Lower lobe of right lung (tissue), 2 donors: ENCODE results near the gene PRMT7. TPM values are rescaled to one million over a fixed set of nuclear protein-coding genes. Genes with fewer than 3 reads are reported as not detected.

Experiments used
- ATAC-seq, 2 donors: fragments of 200-7000 bp; cut with Tn5 transposase; one replicate each; pipeline ENCODE4 v1.9.1; 2020 to 2022; ENCODE audit warnings: mild to moderate bottlenecking in 2 of 2, moderate library complexity in 2 of 2
- DNase-seq: peaks from one replicate; pipeline ENCODE4 v3.0.0-alpha.2; 2020
- H3K27ac ChIP-seq: fragments of 200-600 bp; one replicate; pipeline ENCODE4 v1.8.0; 2022
- H3K27me3 ChIP-seq: fragments of 200-600 bp; one replicate; pipeline ENCODE4 v1.8.0; 2022; ENCODE audit warnings: low read depth
- H3K36me3 ChIP-seq: fragments of 200-600 bp; one replicate; pipeline ENCODE4 v1.8.0; 2022; ENCODE audit warnings: mild to moderate bottlenecking
- H3K4me1 ChIP-seq: fragments of 200-600 bp; one replicate; pipeline ENCODE4 v1.8.0; 2022
- H3K4me3 ChIP-seq: fragments of 200-600 bp; one replicate; pipeline ENCODE4 v1.8.0; 2022; ENCODE audit warnings: mild to moderate bottlenecking
- H3K9me3 ChIP-seq: fragments of 200-600 bp; one replicate; pipeline ENCODE4 v1.8.0; 2022
- CTCF ChIP-seq: fragments of 200-600 bp; IDR thresholded peaks from one replicate; pipeline ENCODE4 v1.8.0; 2022; ENCODE audit warnings: antibody characterized with exemption, mild to moderate bottlenecking
- intact Hi-C: fragments of 100-400 bp; cut with DNase I; formaldehyde crosslinking; loops from one replicate; pipeline ENCODE4 v1.11.0; 2022
- total RNA-seq: library from RNA; stranded (reverse); fragmentation: NEBNext Ultra II Directional; extraction: Animal tissue kit (Norgen Biotek cat#: 25700); gene quantifications from one replicate; pipeline ENCODE4 v1.2.1, GENCODE V29; 2021
- donor health status: DM: no; HTN: yes; CAD: no; lungs with severe emphysema.

Gene PRMT7
- total RNA-seq, 1 donor from 2014 or later: 36.1 TPM

- peaks cover 6% of the 10 kb centered on the region for H3K36me3 ChIP-seq
- no peak for DNase-seq
- ATAC-seq: no peak
- peak overlapping the region; percentile 49 for H3K27ac ChIP-seq
- H3K4me1 ChIP-seq: peaks cover 72% of the 10 kb centered on the region
- intact Hi-C loops: no loop called here
- no peak for TF ChIP-seq CTCF
- no peak overlapping the region for H3K4me3 ChIP-seq
- no peaks in the 10 kb centered on the region for H3K9me3 ChIP-seq
- no peaks in the 10 kb centered on the region for H3K27me3 ChIP-seq
Measured at GRCh38 chr16:68267612-68268405, 43.0 kb upstream of the PRMT7 start.

GRCh38 chr16:68269793-68270192 is 41.0 kb upstream of the PRMT7 start:
- ATAC-seq (no peak), DNase-seq (no peak)
- no peak overlapping the region for H3K27ac ChIP-seq
- no peaks in the 10 kb centered on the region for H3K27me3 ChIP-seq
- H3K9me3 ChIP-seq: no peaks in the 10 kb centered on the region
- H3K4me1 ChIP-seq: peaks cover 66% of the 10 kb centered on the region
- H3K36me3 ChIP-seq: peaks cover 20% of the 10 kb centered on the region
- intact Hi-C loops: no loop called here
- no peak overlapping the region for H3K4me3 ChIP-seq
- no peak for TF ChIP-seq CTCF

- Histone ChIP-seq H3K36me3 (peaks cover 23% of the 10 kb centered on the region), H3K27me3 (no peaks in the 10 kb centered on the region), H3K27ac (no peak overlapping the region), H3K4me3 (no peak overlapping the region), H3K4me1 (peaks cover 61% of the 10 kb centered on the region), H3K9me3 (no peaks in the 10 kb centered on the region)
- ATAC-seq (no peak), DNase-seq (no peak)
- no peak for TF ChIP-seq CTCF
- intact Hi-C loops: no loop called here
Measured at GRCh38 chr16:68270353-68270752, 40.5 kb upstream of the PRMT7 start.

- peak; percentile 53 for DNase-seq
- H3K27ac ChIP-seq: peak overlapping the region; percentile 53
- H3K4me1 ChIP-seq: peaks cover 44% of the 10 kb centered on the region
Measured at GRCh38 chr16:68272507-68273209, 38.2 kb upstream of the PRMT7 start.

GRCh38 chr16:68273459-68273858 is 37.4 kb upstream of the PRMT7 start:
- Histone ChIP-seq H3K36me3 (peaks cover 20% of the 10 kb centered on the region), H3K27ac (peak overlapping the region; percentile 6), H3K4me1 (peaks cover 36% of the 10 kb centered on the region), H3K9me3 (no peaks in the 10 kb centered on the region), H3K27me3 (no peaks in the 10 kb centered on the region), H3K4me3 (no peak overlapping the region)
- ATAC-seq: no peak
- intact Hi-C loops: no loop called here
- DNase-seq: no peak
- no peak for TF ChIP-seq CTCF

More at GRCh38 chr16:68272507-68273209, 38.2 kb upstream of the PRMT7 start:
- Histone ChIP-seq H3K27me3 (no peaks in the 10 kb centered on the region), H3K4me3 (no peak overlapping the region), H3K36me3 (peaks cover 20% of the 10 kb centered on the region), H3K9me3 (no peaks in the 10 kb centered on the region)
- intact Hi-C loops: no loop called here
- TF ChIP-seq CTCF: no peak
- peak in 1 of 2 donors; percentile 14 for ATAC-seq
